LNCAP (cell line): ENCODE data around the gene ZNF532.

Experiments
- CTCF ChIP-seq: fragments of 450-650 bp; IDR thresholded peaks from 2 replicates; pipeline ENCODE4 v1.5.1; 2017; ENCODE audit warnings: mild to moderate bottlenecking

Gene ZNF532

GRCh38 chr18:58864146-58865032, at the start of gene ZNF532:
TSS of gene ZNF532 (plus strand) at chr18:58864877. CDS start in a region left out here.
- TF ChIP-seq CTCF: no peak

- TF ChIP-seq CTCF: no peak
Measured at GRCh38 chr18:58819051-58819450, 45.6 kb upstream of the ZNF532 start.

GRCh38 chr18:58820251-58820650, 44.4 kb upstream of the ZNF532 start:
- no peak for TF ChIP-seq CTCF

- no peak for TF ChIP-seq CTCF
Measured at GRCh38 chr18:58822944-58823343, 41.7 kb upstream of the ZNF532 start.

GRCh38 chr18:58823412-58823811, 41.3 kb upstream of the ZNF532 start:
- no peak for TF ChIP-seq CTCF

GRCh38 chr18:58827428-58827827, 37.2 kb upstream of the ZNF532 start:
- TF ChIP-seq CTCF: no peak

- no peak for TF ChIP-seq CTCF
Measured at GRCh38 chr18:58827886-58828285, 36.8 kb upstream of the ZNF532 start.
